Measurements from ENCODE around the gene ESR1. TPM values are rescaled to one million over a fixed set of nuclear protein-coding genes. Genes with fewer than 3 reads are reported as not detected.

ESR1 gene
- total and polyA plus RNA-seq, 9 of the 15 experiments (the other 6 are each of a cell fraction or from before 2014, with no cell fraction given), result 0.03 to 0.27 (median 0.08) TPM; not detected in 1

DNA sequence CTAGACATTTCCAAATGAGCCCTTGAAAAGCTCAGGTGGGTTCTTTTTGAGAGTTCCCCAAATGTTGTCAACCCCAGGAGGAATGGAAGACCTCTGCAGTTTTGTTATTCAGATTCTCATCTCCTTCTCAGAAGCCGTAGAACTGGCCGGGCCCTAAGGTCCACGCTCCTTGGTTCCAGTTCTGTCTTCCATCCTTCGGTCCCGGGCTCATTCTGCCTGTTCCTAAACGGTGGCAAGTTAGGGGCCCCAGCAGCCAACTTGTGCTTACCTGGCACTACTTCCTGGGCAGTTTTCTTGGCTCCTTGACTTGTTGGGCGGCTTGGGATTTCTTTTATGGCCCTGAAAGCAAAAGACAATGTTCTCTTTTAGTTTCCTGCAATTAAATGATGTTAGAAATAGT lies 6.4 kb downstream of the ESR1 start:
- DNase-seq (ENCODE audit: extremely low read depth in 1 of 4, low spot score in 3 of 4) (no peak), FAIRE-seq (no peak), ATAC-seq (no peak)
- Histone ChIP-seq H3K4me3 (no peak overlapping the region), H3K79me2 (ENCODE audit: control insufficient read depth, insufficient read depth, low read length) (no peaks in the 10 kb centered on the region), H2AFZ (ENCODE audit: low read depth, low read length) (no peak overlapping the region), H3K9ac (ENCODE audit: insufficient read depth in 1 of 2, low read depth in 2 of 2, low read length in 2 of 2) (no peak overlapping the region), H3K4me2 (ENCODE audit: insufficient read depth, low read length) (no peak overlapping the region), H4K20me1 (replicated peaks; ENCODE audit: control insufficient read depth, insufficient read depth, low read length) (no peaks in the 10 kb centered on the region), H3K9me3 (replicated peaks; ENCODE audit: control insufficient read depth, insufficient read depth, low read depth, low read length) (no peaks in the 10 kb centered on the region), H3K27me3 (ENCODE audit: control insufficient read depth in 2 of 2, insufficient read depth in 2 of 2, low read length in 2 of 2) (peaks cover 2 to 6% of the 10 kb centered on the region in 2 experiments; a peak in 3 of 5 replicates), H3K36me3 (ENCODE audit: control insufficient read depth, insufficient read depth, low read length) (no peaks in the 10 kb centered on the region), H3K9me1 (ENCODE audit: control insufficient read depth, insufficient read depth, low read length) (no peaks in the 10 kb centered on the region), H3K4me1 (replicated peaks in 1 of 2; ENCODE audit: control insufficient read depth in 2 of 2, insufficient read depth in 2 of 2, low read length in 2 of 2) (no peaks in the 10 kb centered on the region), H3K27ac (ENCODE audit: extremely low read depth, low read depth, low read length) (no peak overlapping the region)
- in situ Hi-C loops (cut with MboI) (no loop called here), intact Hi-C loops (cut with micrococcal nuclease) (no loop called here)
- whole genome bisulfite sequencing (ENCODE audit: insufficient coverage, low coverage, missing lambda C conversion rate), result under 1% methylated on average over 7 of the region's 7 CpGs
- no peak for TF ChIP-seq FUS (optimal IDR thresholded peaks at IDR 0.05; ENCODE audit: low read depth, low read length)
- no peak for TF ChIP-seq EWSR1 (IDR thresholded peaks at IDR 0.05; ENCODE audit: borderline replicate concordance, low read depth, partially characterized antibody)
- TF ChIP-seq SMAD1 (IDR thresholded peaks at IDR 0.05; ENCODE audit: low read depth, low read length, partially characterized antibody), result no peak
- TF ChIP-seq CBX8 (IDR thresholded peaks at IDR 0.05; ENCODE audit: borderline replicate concordance, extremely low read depth, low read depth, low read length, poor library complexity, severe bottlenecking), result no peak
- TF ChIP-seq ZBTB8A (IDR thresholded peaks at IDR 0.05; ENCODE audit: partially characterized antibody), result no peak
- CTCF ChIA-PET (ENCODE audit: low intra/inter-chr PET ratio), result no interaction called here
- POLR2A ChIA-PET, result no interaction called here
- no TSS peak for BruUV-seq (replicated peaks)

DNA sequence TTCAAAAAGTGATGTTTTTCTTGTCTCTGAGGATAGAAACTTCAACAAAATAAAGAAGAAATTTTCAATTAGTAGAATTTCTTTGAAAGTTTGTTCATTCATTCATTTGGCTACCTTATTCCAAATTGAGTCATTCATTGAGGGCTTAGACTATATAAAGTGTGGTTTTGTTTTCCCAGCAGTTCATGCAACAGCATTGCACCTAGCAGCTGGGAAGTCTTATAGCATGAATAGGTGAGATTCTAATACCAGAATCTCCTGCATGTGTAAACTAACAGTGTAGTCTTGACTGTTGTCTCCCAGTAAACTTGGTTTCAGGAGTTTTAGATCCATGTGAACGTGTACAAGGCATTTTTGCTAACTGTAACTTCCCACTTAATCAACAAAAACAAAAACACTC lies 7.1 kb downstream of the ESR1 start:
- no TSS peak for BruUV-seq (replicated peaks)
- DNase-seq (ENCODE audit: extremely low read depth in 1 of 4, low spot score in 3 of 4), result no peak
- Histone ChIP-seq H2AFZ (ENCODE audit: low read depth, low read length) (no peak overlapping the region), H3K9me3 (replicated peaks; ENCODE audit: control insufficient read depth, insufficient read depth, low read depth, low read length) (no peaks in the 10 kb centered on the region), H3K79me2 (ENCODE audit: control insufficient read depth, insufficient read depth, low read length) (no peaks in the 10 kb centered on the region), H3K9me1 (ENCODE audit: control insufficient read depth, insufficient read depth, low read length) (no peaks in the 10 kb centered on the region), H3K27me3 (ENCODE audit: control insufficient read depth in 2 of 2, insufficient read depth in 2 of 2, low read length in 2 of 2) (no peaks in the 10 kb centered on the region), H3K4me2 (ENCODE audit: insufficient read depth, low read length) (no peak overlapping the region), H3K9ac (ENCODE audit: insufficient read depth in 1 of 2, low read depth in 2 of 2, low read length in 2 of 2) (no peak overlapping the region), H3K27ac (ENCODE audit: extremely low read depth, low read depth, low read length) (no peak overlapping the region), H3K4me1 (replicated peaks in 1 of 2; ENCODE audit: control insufficient read depth in 2 of 2, insufficient read depth in 2 of 2, low read length in 2 of 2) (no peaks in the 10 kb centered on the region), H3K36me3 (ENCODE audit: control insufficient read depth, insufficient read depth, low read length) (no peaks in the 10 kb centered on the region), H4K20me1 (replicated peaks; ENCODE audit: control insufficient read depth, insufficient read depth, low read length) (no peaks in the 10 kb centered on the region), H3K4me3 (no peak overlapping the region)
- no peak for ATAC-seq
- FAIRE-seq, result no peak
- CTCF ChIA-PET (ENCODE audit: low intra/inter-chr PET ratio), result no interaction called here
- in situ Hi-C loops (cut with MboI), result no loop called here
- WGBS (ENCODE audit: insufficient coverage, low coverage, missing lambda C conversion rate), result 0% methylated on average over 1 of the region's 1 CpG
- POLR2A ChIA-PET, result no interaction called here
- intact Hi-C loops (cut with micrococcal nuclease), result no loop called here
- TF ChIP-seq, protein P1, sequence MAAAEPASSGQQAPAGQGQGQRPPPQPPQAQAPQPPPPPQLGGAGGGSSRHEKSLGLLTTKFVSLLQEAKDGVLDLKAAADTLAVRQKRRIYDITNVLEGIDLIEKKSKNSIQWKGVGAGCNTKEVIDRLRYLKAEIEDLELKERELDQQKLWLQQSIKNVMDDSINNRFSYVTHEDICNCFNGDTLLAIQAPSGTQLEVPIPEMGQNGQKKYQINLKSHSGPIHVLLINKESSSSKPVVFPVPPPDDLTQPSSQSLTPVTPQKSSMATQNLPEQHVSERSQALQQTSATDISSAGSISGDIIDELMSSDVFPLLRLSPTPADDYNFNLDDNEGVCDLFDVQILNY (CRISPR knock-in tag; IDR thresholded peaks at IDR 0.05), result no peak
- TF ChIP-seq XRCC5 (IDR thresholded peaks at IDR 0.05; ENCODE audit: low read depth, low read length), result no peak
- TF ChIP-seq FOS (IDR thresholded peaks at IDR 0.05; ENCODE audit: extremely low read depth, insufficient read length), result no peak
- no peak for TF ChIP-seq TCFL5 (CRISPR knock-in tag; conservative IDR thresholded peaks at IDR 0.05)
- TF ChIP-seq YBX1 (IDR thresholded peaks at IDR 0.05), result no peak
- no peak for TF ChIP-seq ZNF217 (CRISPR knock-in tag; IDR thresholded peaks at IDR 0.05)
- no peak for TF ChIP-seq SRSF9 (IDR thresholded peaks at IDR 0.05; ENCODE audit: borderline replicate concordance, low read depth, low read length)
- TF ChIP-seq SIX5 (IDR thresholded peaks at IDR 0.05; ENCODE audit: borderline replicate concordance in 1 of 2, insufficient read depth in 1 of 2, low read depth in 1 of 2, low read length in 2 of 2), result no peak
- TF ChIP-seq ZNF316 (IDR thresholded peaks at IDR 0.05), result no peak
- no peak for TF ChIP-seq CEBPG (CRISPR knock-in tag; IDR thresholded peaks at IDR 0.05)
- no peak for TF ChIP-seq CEBPG (tag; conservative IDR thresholded peaks at IDR 0.05 in 1 of 2, IDR thresholded peaks at IDR 0.05 in 1 of 2)
